Neuronal stem cell (in vitro differentiated cells): ENCODE data around the gene CANX.

Source experiments
- DNase-seq: peaks from one replicate; pipeline ENCODE4 v3.0.0-alpha.2; 2013; ENCODE audit warnings: low spot score
- H2AFZ ChIP-seq: one replicate; pipeline ENCODE4 v1.6.1; 2013; ENCODE audit warnings: mild to moderate bottlenecking, low read length, inconsistent platforms
- H2AK5ac ChIP-seq: 2 replicates; pipeline ENCODE4 v1.6.1; 2013; ENCODE audit warnings: low read depth, mild to moderate bottlenecking, inconsistent platforms, low read length, moderate library complexity, mixed read lengths
- H2BK120ac ChIP-seq: 2 replicates; pipeline ENCODE4 v1.6.1; 2013; ENCODE audit warnings: low read depth, mild to moderate bottlenecking, inconsistent platforms, low read length, moderate library complexity, mixed read lengths
- H2BK12ac ChIP-seq: one replicate; pipeline ENCODE4 v1.6.1; 2013; ENCODE audit warnings: low read length, inconsistent platforms
- H2BK15ac ChIP-seq: 2 replicates; pipeline ENCODE4 v1.6.1; 2013; ENCODE audit warnings: mild to moderate bottlenecking, low read length, inconsistent platforms, mixed read lengths
- H2BK5ac ChIP-seq: one replicate; pipeline ENCODE4 v1.6.1; 2013; ENCODE audit warnings: inconsistent platforms, mild to moderate bottlenecking, low read length, moderate library complexity
- H3K14ac ChIP-seq: one replicate; pipeline ENCODE4 v1.6.1; 2013; ENCODE audit warnings: low read length, inconsistent platforms
- H3K18ac ChIP-seq: 2 replicates; pipeline ENCODE4 v1.6.1; 2013; ENCODE audit warnings: low read length, inconsistent platforms
- H3K23ac ChIP-seq: 2 replicates; pipeline ENCODE4 v1.6.1; 2013; ENCODE audit warnings: low read depth, mild to moderate bottlenecking, mixed read lengths, low read length, inconsistent platforms; ENCODE audit not compliant: poor library complexity
- H3K27ac ChIP-seq: replicated peaks from 3 replicates; pipeline ENCODE4 v1.5.1; 2013; ENCODE audit warnings: low read length, inconsistent platforms
- H3K27me3 ChIP-seq, 3 experiments: 2 replicates each; pipeline ENCODE4 v1.6.1; 2013; ENCODE audit warnings: low read length in 3 of 3, mild to moderate bottlenecking in 2 of 3, inconsistent platforms in 1 of 3, low read depth in 1 of 3, mixed read lengths in 1 of 3, moderate library complexity in 1 of 3; ENCODE audit not compliant: control insufficient read depth in 3 of 3, insufficient read depth in 3 of 3
- H3K36me3 ChIP-seq, 2 donors: replicated peaks in 1 of 2; 2 replicates each; pipeline ENCODE4 v1.6.1; 2013; ENCODE audit warnings: low read length in 2 of 2; ENCODE audit not compliant: control insufficient read depth in 2 of 2, insufficient read depth in 2 of 2
- H3K4ac ChIP-seq: 2 replicates; pipeline ENCODE4 v1.6.1; 2013; ENCODE audit warnings: inconsistent platforms, mild to moderate bottlenecking, low read length, moderate library complexity
- H3K4me1 ChIP-seq, 2 donors: 1 replicate in 1 of 2; 2 replicates in 1 of 2; pipeline ENCODE4 v1.6.1; 2013; ENCODE audit warnings: low read length in 2 of 2, low read depth in 1 of 2; ENCODE audit not compliant: control insufficient read depth in 2 of 2, insufficient read depth in 1 of 2
- H3K4me2 ChIP-seq: one replicate; pipeline ENCODE4 v1.6.1; 2013; ENCODE audit warnings: mild to moderate bottlenecking, low read length, inconsistent platforms; ENCODE audit not compliant: insufficient read depth, poor library complexity, severe bottlenecking
- H3K4me3 ChIP-seq, 2 donors: 2 replicates each; pipeline ENCODE4 v1.5.1; 2013; ENCODE audit warnings: low read length in 2 of 2, mild to moderate bottlenecking in 2 of 2, inconsistent platforms in 1 of 2, moderate library complexity in 1 of 2
- H3K79me1 ChIP-seq: one replicate; pipeline ENCODE4 v1.6.1; 2013; ENCODE audit warnings: low read depth, mild to moderate bottlenecking, inconsistent platforms, low read length, moderate library complexity
- H3K9ac ChIP-seq: one replicate; pipeline ENCODE4 v1.6.1; 2013; ENCODE audit warnings: mild to moderate bottlenecking, low read depth, low read length, inconsistent platforms; ENCODE audit not compliant: poor library complexity
- H3K9me3 ChIP-seq, 2 donors: replicated peaks in 1 of 2; 2 replicates each; pipeline versions ENCODE3 to v1.6.1; 2013; ENCODE audit warnings: low read length in 2 of 2, mild to moderate bottlenecking in 2 of 2, inconsistent platforms in 1 of 2, low read depth in 1 of 2, mixed read lengths in 1 of 2, moderate library complexity in 1 of 2; ENCODE audit not compliant: control insufficient read depth in 2 of 2, insufficient read depth in 1 of 2
- H4K8ac ChIP-seq: one replicate; pipeline ENCODE4 v1.6.1; 2013; ENCODE audit warnings: low read depth, mild to moderate bottlenecking, inconsistent platforms, low read length, moderate library complexity
- H4K91ac ChIP-seq: one replicate; pipeline ENCODE4 v1.6.1; 2013; ENCODE audit warnings: low read length, low read depth, mild to moderate bottlenecking, inconsistent platforms; ENCODE audit not compliant: poor library complexity
- WGBS, 2 donors: extraction: QIAGEN DNeasy Blood & Tissue Kit; methylation state at CpG; one replicate each; pipeline ENCODE4 v1.1.7; 2013; ENCODE audit warnings: missing lambda C conversion rate in 2 of 2, mixed read lengths in 1 of 2; ENCODE audit not compliant: insufficient read length in 2 of 2, insufficient replicate concordance in 1 of 2; ENCODE audit errors: extremely low coverage in 2 of 2; 5-methylcytosine and 5-hydroxymethylcytosine counted together

The CANX gene

DNA sequence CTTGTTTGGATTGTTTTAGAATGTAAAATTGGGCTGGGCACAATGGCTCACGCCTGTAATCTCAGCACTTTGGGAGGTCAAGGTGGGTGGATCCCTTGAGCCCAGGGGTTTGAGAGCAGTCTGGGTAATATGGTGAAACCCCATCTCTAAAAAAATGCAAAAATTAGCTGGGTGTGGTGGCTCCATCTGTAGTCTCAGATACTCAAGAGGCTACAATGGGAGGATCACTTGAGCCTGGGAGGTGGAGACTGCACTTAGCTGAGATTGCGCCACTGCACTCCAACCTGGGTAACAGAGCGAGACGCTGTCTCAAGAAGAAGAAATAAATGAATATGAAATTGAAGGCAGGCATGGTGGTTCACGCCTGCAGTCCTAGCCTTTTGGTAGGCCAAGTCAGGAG, 55.2 kb downstream of the CANX start:
- H3K14ac ChIP-seq = no peak overlapping the region
- H3K27ac ChIP-seq = no peak overlapping the region
- H4K8ac ChIP-seq = no peak overlapping the region
- H3K9ac ChIP-seq = no peak overlapping the region
- no peak overlapping the region for H2BK120ac ChIP-seq
- no peak for DNase-seq
- peaks cover 7 to 32% of the 10 kb centered on the region in 2 donors for H3K36me3 ChIP-seq
- peaks cover 0 to 12% of the 10 kb centered on the region in 2 donors for H3K4me1 ChIP-seq
- H3K27me3 ChIP-seq = no peaks in the 10 kb centered on the region
- no peak overlapping the region for H3K4me3 ChIP-seq
- no peak overlapping the region for H3K4me2 ChIP-seq
- H4K91ac ChIP-seq = no peak overlapping the region
- WGBS, 2 donors = no CpG with 5 or more reads among the region's 5 CpGs
- H2AFZ ChIP-seq = no peak overlapping the region
- H2BK12ac ChIP-seq = no peak overlapping the region
- no peak overlapping the region for H3K23ac ChIP-seq
- H3K79me1 ChIP-seq = peaks cover 3% of the 10 kb centered on the region
- no peak overlapping the region for H2AK5ac ChIP-seq
- peaks cover 3 to 4% of the 10 kb centered on the region in 2 donors for H3K9me3 ChIP-seq
- no peak overlapping the region for H2BK15ac ChIP-seq
- H3K4ac ChIP-seq = no peak overlapping the region
- no peak overlapping the region for H2BK5ac ChIP-seq
- H3K18ac ChIP-seq = no peak overlapping the region

DNA sequence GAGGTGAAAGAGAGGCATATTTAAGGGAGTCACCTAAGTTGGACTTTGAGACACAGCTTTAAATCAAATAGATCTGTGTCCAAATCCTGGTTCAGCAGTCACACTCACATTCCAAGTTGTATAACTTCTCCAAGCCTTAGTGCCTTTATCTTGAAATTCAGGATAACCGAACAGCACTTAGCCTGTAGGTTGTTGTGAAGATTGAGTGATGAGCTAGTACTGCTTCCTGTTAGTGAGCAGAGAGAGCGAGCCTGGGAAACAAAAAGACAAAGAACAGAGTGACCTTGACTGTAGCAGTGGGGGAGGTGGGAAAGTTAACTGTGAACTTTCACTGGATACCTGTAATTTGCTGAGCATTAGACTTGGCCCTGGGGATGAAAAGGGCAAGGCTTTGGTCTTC, 56.3 kb downstream of the CANX start:
- Histone ChIP-seq H3K4me3 (no peak overlapping the region), H3K9me3 (no peaks in the 10 kb centered on the region), H2BK12ac (no peak overlapping the region), H3K4me1 (peaks cover 0 to 13% of the 10 kb centered on the region in 2 donors), H3K14ac (no peak overlapping the region), H3K79me1 (peaks cover 5% of the 10 kb centered on the region), H3K4me2 (no peak overlapping the region), H3K27ac (no peak overlapping the region), H4K91ac (no peak overlapping the region), H3K23ac (no peak overlapping the region), H2AK5ac (no peak overlapping the region), H3K18ac (no peak overlapping the region), H3K36me3 (peaks cover 2 to 25% of the 10 kb centered on the region in 2 donors), H2BK120ac (no peak overlapping the region), H2AFZ (no peak overlapping the region), H2BK15ac (no peak overlapping the region), H2BK5ac (no peak overlapping the region), H4K8ac (no peak overlapping the region), H3K9ac (no peak overlapping the region), H3K27me3 (no peaks in the 10 kb centered on the region), H3K4ac (no peak overlapping the region)
- no peak for DNase-seq
- WGBS, 2 donors = no CpG with 5 or more reads among the region's 2 CpGs

DNA sequence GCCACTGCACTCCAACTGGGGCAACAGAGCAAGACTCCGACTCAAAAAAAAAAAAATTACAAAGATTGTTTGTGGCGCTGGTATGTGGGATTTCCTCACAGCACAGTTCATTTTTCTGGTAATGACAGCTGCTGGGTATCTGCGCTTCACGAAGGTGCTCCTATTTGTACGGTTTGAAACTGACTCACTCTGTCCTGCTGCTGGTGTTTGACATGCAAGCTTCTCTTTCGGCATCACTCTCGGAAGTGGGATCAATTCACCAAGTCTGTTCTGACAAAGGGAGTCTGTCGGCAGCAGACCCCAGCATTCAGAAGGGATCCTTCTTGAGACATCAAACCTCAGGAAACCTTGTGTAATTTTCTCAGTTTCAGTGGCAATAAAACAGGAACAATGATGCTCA, 60.2 kb downstream of the CANX start:
- no peak overlapping the region for H2AFZ ChIP-seq
- H3K27ac ChIP-seq = no peak overlapping the region
- H3K4me2 ChIP-seq = no peak overlapping the region
- H2BK5ac ChIP-seq = no peak overlapping the region
- H3K9ac ChIP-seq = no peak overlapping the region
- no peaks in the 10 kb centered on the region for H3K9me3 ChIP-seq
- H2AK5ac ChIP-seq = no peak overlapping the region
- WGBS, 2 donors = no CpG with 5 or more reads among the region's 8 CpGs
- H4K91ac ChIP-seq = no peak overlapping the region
- no peak overlapping the region for H3K14ac ChIP-seq
- H3K23ac ChIP-seq = no peak overlapping the region
- H4K8ac ChIP-seq = no peak overlapping the region
- H3K4ac ChIP-seq = no peak overlapping the region
- H3K36me3 ChIP-seq = peaks cover under 1 to 12% of the 10 kb centered on the region in 2 donors
- H3K4me3 ChIP-seq = no peak overlapping the region
- no peak for DNase-seq
- no peak overlapping the region for H3K18ac ChIP-seq
- no peak overlapping the region for H2BK12ac ChIP-seq
- no peaks in the 10 kb centered on the region for H3K27me3 ChIP-seq
- peaks cover 14% of the 10 kb centered on the region for H3K79me1 ChIP-seq
- H2BK120ac ChIP-seq = no peak overlapping the region
- no peak overlapping the region for H2BK15ac ChIP-seq
- H3K4me1 ChIP-seq = peaks cover 2 to 31% of the 10 kb centered on the region in 2 donors

DNA sequence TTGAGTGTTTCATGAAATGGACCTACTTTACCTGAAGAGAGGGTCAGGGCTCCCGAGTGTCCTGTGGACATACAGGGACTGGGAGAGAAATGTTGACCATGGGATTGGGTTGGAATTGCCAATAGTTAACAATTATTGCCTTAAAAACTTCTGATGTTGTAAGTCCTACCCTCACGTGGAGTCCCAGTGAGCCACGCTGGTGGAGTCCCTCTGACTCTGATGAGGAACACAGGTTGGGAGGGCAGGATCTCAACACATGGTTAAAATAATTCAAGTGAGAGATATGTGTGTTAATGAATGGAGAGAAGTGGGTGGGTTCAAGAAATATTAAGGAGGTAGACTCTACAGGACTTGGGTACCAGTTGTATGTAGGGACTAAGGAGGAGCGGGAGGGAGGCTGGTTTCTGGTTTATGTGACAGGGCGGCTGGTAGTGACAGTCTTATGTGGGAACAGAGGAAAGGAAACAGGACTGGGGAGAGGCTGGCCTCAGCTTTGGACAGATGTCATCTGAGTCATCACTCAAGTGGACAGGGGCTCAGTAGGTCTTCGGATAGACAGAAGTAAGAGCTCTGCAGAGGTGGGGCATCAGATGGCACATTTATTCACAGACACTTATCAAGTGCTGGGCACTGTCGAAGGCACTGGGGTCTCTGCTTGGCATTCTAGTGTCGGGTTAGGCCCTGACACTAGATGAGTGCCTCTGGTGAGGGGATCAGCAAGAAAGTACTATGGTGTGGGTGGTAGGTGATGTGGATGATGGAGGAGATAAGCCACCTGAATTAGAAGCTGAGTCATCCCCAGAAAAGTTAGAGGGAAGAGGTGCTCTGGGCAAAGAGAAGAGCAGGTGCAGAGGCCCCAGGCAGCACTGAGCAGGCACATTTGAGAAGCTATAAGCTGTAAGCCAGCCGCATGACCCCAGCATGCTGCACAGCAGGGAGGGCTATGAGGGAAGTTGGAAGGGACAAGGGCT, 61.1 kb downstream of the CANX start:
- Histone ChIP-seq H3K4me1 (peaks cover 2 to 25% of the 10 kb centered on the region in 2 donors), H2BK120ac (no peak overlapping the region), H2BK12ac (no peak overlapping the region), H2BK5ac (no peak overlapping the region), H3K9me3 (no peaks in the 10 kb centered on the region), H3K27ac (no peak overlapping the region), H3K18ac (no peak overlapping the region), H2AFZ (no peak overlapping the region), H3K36me3 (peaks cover 2 to 18% of the 10 kb centered on the region in 2 donors), H3K9ac (no peak overlapping the region), H3K23ac (no peak overlapping the region), H3K4ac (no peak overlapping the region), H3K79me1 (peaks cover 16% of the 10 kb centered on the region), H3K4me3 (no peak overlapping the region), H4K91ac (no peak overlapping the region), H2BK15ac (no peak overlapping the region), H3K27me3 (no peaks in the 10 kb centered on the region), H3K4me2 (no peak overlapping the region), H2AK5ac (no peak overlapping the region), H3K14ac (no peak overlapping the region), H4K8ac (no peak overlapping the region)
- DNase-seq = no peak
- no CpG with 5 or more reads among the region's 9 CpGs for WGBS, 2 donors
